Esophagus muscularis mucosa (tissue), 3 donors: Measurements from ENCODE around the gene AMOTL2.

ENCODE experiments used
- CTCF ChIP-seq, 3 experiments: fragments of 200-600 bp in 2 of 3; fragments of 450-650 bp in 1 of 3; sonication (generic) in 2 of 3; IDR thresholded peaks; one replicate each; pipeline ENCODE4 v1.5.1; 2017 to 2019; ENCODE audit warnings: antibody characterized with exemption in 3 of 3, mild to moderate bottlenecking in 2 of 3, moderate library complexity in 1 of 3
- POLR2A ChIP-seq: fragments of 450-650 bp; IDR thresholded peaks from one replicate; pipeline ENCODE4 v1.6.1; 2017; ENCODE audit warnings: antibody characterized with exemption, moderate library complexity, mild to moderate bottlenecking, low read depth

GRCh38 chr3:134374791-134375581 is 739 bp upstream of the AMOTL2 start:
- no peak for TF ChIP-seq POLR2A
- TF ChIP-seq CTCF (IDR thresholded peaks at IDR 0.05), result no peak
